ENCODE measurements around the gene CNPPD1.
A peak's percentile ranks its signal among the peaks of the same experiment; 100 is the strongest.

The CNPPD1 gene

DNA sequence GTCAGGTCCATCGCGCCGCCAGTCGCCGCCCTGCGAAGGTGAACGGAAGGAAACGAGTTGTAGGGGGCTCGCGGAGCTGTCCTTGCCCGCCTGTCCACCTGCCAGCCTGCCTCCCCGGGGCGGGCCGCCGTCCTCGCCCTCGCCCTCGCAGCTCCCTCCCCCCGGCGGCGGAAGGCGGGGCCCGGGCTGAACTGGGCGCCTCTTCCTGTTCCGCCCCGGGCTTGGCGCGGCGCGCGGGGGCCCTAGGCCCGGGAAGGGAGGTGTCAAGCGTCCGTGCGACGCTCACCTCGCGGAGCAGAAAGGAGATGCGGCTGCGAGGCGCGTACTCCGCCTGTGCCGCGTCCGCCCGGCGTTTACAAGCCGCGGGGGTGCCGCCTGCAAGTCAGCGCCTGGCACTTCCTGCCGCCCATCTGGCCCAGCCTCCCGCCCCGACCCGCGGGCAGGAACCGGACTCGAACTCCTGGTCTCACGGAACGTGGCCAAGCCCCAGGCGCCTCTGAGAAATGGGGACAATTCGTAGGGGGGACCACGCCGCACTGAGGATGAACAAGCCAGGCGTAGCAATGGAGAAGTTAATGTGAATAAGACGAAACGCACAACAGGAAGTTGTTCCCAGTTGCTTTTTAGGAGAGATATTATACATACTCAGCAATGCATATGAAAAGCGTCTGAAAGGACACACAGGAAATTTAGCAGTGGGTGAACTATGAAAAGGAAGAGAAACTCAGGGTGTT is at the start of gene CNPPD1:
CNPPD1 (minus strand) TSS at position 108 of the 734 bp plus-strand sequence; CDS start at position 11, 97 bp downstream.
- DNase-seq: peak; percentile 48 to 91

DNA sequence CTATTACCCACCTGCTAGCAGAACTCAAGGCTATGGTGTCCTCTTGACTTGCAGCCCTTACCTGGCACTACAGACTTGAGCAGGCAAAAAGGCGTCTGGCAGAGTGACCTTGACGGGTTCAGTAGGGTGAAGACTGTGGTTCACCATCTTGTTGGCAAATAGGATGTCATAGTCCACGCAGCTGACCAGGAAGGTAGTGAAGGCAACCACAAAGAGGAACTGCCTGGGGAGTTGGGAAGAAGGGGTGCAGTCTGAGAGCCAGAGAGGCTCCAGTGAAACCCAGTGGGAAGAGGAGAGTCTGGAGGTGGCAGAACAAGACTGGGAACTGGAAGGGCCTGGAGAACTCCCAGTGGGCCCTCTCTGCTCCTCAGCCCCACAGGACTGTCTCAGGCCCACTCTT is 48.6 kb upstream of the CNPPD1 start:
- DNase-seq: no peak

DNA sequence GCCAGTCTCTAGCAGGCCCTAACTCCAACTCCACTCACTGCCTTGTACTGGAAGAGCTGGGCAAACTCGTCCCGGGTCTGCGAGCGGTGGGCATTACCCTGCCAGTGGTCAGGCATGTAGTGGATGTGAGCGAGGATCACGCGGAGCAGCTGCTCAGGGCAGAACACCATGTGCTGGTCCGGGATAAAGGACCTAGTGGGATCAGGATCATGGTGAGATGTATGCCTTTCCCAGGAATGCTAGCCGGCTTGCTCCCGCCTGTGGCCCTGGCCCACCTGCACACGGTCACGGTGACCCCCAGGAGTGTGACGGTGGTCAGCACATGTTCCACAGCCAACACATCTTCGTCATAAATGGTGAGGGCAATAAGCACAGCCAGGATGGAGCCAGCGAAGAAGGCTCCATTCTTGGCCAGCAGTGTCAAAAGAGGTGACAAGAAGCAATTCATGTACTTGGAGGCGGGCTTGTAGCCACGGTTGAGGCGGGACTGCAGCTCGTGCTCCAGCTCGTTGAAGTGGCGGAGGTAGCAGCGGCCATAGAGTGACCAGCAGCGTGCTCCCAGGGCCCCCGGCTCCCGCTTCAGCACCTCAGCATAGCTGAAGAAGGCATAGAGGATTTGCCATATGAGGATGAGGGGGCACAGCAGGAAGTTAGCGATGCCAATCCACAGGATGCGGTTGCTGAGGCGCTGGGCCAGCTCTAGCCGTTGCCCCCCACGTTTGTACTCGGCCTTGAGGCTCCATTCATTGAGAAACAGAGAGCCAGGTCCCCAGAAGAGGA is 47.3 kb upstream of the CNPPD1 start:
- no peak for DNase-seq

DNA sequence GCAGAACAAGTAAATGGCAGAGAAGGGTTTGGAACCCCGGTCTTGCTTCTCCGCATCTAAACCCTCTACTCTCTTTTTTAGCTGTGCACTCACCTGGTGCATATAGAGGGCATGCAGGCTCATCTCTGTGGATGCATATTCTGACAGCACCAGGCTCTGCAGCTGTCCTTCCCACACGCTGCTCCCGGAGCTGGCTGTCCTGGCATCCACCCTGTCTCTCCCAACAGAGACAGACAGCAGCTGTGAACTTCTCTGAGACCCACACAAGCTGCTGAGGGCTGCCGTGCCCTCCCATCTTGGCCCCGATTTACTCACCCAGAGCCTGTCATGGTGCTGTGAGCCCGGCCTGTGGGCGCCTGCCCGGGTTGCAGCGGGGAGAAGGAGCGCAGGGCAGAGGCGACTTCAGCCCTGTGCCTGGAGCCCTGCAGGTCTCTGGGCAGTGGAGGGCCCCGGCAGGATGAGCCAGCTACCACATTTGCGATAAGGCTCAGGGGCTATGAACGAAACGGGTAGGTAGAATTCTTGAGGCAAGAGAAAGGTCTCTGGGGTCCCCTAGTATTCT is 45.3 kb upstream of the CNPPD1 start:
- DNase-seq: no peak

DNA sequence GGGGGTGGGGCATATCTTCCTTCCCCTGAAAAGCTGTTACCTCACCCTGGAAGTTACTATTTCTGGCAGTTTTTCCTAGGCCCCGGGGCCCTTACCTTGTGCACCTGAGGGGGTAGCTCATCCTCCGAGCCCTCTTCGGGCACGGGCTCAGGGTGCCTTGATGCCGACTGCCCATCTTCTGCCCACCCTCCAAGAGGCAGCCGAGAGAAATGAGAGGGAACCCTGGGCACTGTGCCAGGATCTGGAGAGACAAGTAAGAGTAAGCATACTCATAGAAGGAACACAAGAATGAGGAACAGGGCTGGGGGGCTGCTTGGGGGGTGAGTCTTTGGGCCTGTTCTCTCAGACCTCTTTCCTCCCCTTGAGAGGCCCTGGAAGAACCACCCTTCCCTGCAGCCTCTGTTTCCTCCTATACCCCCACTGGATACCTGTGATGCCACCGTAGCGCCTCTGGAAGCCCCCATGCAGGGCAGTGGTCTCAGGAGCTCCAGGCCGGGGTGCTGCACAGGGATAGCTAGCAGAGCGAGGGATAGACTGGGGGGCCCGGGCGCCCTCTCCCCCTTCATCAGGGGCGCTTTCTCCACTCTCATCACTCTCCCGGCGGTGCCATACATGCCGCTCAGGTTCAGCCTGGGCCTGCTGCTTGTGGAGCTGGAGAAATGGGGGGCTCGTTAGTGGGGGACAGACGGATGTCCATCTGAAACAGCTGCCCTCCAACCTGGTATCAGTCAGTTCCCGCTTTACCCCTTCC is 44.1 kb upstream of the CNPPD1 start:
- no peak for DNase-seq

DNA sequence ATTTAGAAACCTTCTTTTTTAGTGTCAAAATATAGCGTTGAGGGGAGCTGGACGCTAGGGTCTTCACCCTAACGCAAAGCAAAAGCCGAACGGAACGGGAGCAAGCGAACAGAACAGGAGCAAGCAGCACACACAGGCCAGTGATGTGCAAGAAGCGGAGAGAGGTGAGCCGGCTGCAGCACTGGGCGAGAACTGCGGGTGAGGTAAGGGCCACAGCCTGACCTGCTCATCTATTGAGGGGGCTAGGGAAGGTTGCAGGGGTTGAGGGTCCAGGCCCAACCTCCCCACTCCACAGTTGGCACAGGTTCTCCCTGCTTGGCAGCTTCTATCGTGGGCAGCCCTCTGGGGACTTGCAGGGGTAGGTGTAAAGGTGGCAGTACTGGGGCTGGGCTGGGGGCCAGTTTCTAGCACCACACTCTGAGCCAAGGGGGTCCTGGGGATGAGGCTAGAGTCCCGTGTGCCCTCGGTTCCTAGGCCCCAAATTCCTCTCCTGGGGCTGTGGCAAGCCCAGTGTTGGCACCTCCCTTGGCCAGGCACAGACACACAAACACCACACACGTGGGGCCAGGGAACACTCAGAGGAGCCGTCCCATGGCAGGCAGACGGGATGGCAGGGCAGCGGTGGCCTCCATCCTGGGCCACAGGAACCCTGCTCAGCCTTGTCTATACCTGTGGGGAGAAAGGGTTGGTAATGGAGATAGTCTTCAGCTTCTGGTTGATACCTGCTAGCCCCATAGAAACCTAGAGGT is 43.2 kb upstream of the CNPPD1 start:
- DNase-seq: no peak

DNA sequence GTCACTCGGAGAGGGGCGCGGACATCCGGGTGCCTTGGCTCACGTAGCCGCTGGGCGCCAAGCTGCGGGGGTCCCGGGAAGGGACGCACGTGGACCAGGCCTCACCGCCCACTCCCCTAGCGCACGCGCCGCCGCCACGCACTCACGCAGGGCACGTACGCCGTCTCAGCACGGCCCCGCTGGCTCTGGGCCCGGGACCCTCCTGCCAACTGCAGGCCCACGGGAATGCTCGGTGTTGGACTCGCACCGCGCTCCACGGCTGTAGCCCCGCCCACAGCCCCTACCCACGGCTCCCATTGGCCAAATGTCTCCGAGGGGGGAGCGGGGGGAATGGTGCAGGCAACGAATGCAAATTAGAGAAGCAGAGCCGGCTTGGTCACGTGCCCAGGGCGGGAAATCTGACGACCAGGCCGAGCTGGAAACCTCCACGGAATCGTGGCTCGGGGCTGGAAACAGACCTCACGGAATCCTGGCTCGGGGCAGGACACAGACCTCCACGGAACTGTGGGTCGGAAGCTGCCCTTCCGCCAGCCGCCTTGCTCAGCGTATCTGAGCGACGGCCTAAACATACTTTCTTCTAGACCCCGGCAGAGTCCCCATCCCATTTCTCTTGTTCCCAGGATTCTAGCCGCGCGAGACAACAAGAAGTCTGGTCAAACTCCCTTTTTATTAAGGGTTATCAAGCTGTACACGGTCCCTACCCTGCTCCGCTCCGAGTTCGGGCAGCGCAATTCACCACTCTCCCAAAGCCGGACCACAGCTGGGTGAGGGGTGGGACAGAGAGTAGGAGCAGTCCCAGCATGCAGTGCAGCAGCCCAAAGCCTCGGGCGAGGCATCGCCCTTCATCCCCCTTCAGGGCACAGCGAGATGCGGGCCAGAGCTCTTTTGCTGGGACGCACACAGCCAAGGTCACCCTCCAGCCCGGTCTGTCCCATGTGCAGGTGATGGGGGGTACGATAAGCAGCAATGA is 42.3 kb upstream of the CNPPD1 start, which contains the start of gene ABCB6:
ABCB6 (minus strand) TSS at position 227 of the 970 bp plus-strand sequence. CDS start 285 bp downstream, outside the sequence.
- peak; percentile 92 to 98 for DNase-seq

DNA sequence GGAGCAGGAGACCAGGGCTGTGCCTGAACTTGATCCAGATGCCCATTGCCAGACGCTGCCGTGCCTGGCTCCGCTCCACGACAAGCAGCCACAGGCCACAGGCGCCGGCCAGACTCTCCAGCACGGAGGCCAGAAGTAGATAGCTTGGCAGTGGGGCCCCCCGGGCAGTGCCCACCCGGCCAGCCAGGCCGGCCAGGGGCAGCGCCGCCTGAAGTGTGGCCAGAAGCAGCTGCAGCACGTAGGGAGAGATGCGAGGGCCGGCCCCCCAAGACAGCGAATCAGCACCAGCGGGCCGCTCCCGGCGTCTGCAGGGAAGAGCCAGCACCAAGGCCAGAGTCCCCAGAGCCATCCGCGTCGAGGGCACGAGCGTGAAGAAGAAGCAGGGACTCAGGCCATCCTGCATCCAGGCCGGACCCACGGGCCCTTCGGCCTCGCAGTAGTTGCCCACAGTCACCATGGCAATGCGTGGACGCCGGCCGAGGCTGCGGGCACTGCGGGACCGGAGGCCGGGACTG is 41.5 kb upstream of the CNPPD1 start:
- peak; percentile 66 to 78 for DNase-seq

DNA sequence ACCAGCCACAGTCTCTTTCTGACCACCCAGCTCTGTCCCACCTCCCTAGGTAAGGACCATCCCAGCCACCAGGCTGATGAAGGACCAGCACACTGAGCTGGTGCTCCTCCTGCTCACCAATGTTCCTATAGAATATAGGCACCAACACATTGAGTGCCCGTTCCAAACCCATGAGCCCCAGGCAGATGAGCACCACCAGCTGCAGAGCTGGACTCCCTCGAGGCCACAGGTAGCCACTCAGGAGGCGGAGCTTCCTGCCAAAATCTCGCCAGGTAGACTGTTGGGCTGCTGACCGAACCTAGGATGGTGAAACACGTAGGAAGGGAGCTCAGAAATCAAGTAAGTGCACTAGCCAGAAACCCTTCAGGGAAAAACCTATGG is 39.8 kb upstream of the CNPPD1 start:
- DNase-seq: no peak

DNA sequence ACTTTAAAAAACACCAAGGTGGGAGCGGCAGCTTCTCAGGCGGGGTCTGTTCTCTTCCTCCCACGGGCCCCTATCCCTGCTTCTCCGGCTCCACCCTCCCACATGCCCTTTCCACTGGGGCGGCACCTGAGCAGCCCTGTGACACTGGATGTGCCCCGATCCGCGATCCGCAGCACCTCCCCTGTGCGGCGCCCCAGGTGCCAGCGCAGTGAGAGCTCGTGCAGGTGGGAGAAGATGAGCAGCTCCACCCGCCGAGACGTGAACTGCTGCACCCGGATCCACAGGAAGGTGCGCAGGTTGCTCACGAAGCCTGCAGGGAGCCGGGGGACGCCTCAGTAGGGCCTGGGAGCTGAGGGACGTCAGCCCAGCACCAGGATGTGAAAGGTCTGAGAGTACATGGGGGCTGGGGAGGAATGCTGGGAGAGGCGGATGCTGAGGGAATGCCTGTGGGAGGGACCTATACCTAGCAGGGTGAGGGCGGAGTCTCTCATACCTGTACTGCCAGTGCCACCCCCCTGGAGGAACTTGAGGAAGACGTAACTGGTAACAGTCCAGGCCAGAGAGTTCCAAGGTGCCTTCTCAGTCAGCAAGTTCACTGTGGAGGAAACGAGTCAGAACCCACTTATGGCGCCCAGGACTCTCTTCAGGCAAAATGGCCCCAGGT is 39.3 kb upstream of the CNPPD1 start:
- no peak for DNase-seq

DNA sequence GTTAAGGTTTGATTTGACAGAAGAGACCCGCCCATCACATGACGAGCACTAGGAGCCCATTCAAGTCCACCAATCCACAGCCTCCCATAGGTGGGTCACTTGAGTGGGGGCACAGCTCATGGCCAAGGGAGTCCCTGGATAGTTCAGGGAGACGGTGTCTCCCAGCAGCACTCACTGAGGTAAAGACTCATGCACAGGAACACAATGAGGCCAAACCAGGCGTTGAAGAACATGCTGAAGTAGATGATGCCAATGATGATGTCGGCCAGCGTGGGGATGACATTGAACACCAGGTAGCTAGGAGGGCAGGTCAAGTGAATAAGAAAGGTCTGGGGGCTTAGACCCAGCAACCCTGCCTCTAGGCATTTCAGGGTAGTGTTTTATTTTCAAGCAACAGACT is 38.1 kb upstream of the CNPPD1 start:
- DNase-seq: no peak

DNA sequence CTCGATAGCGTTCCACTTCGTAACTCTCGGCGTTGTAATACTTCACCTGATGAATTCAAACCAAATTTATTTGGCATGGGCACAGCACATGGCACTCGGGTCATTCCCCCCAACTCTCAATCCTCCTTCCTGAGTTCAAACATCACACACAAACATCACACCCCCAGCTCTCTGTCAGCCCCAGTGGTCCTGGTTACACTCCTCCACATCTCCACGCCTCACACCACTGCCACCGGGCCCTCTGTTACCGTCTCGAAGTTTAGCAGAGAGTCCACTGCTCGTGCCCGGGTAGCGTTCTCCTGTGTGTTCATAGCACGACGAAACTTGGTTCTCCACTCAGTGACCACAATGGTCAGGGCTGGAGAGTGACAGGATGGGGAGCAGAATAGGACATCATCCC is 37.4 kb upstream of the CNPPD1 start:
- no peak for DNase-seq

DNA sequence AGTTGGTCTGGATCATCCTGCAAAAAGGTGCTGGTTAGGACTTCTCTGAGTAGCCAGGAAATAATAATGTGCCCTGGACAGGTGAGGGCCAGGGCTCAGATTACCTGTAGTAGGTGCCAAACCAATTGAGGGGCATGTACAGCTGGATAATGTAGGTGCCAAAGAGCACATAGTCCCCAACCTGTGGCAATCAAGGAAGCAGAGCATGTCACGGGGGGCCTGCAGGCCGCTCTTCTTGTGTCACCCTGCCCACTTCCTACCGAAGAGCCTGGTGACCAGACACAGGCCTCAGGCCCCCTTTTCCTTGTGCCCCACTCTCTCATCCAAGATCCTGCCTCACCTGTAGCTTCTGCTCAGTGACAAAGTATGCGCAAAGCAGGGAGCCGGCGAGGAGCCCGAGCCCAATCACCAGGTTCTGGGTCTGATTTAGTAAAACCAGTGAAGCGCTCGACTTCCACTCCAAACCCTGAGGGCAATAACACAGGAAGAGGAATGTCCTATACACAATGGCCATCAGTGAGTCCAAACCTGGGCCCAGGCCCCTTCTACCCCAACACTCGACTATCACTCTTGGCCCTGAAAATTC is 36.9 kb upstream of the CNPPD1 start:
- DNase-seq: no peak

DNA sequence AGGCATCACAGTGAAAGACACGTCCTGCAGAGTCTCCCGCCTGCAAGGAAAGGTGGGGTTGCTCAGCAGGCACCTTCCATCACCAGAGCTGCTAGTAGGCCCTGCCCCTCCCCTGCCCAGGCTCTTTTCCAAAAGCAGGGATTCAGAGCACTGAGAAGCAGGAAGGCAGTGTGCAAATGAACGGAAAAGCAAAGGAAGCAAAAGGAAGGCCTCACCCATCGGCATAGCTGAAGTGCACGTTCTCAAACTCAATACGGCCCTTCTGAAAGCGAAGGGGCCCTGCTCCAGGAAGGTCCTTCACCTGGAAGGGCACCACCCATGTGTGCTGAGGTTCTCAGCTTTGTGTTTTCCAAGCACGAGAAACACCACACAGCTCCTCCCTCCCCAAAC is 36.3 kb upstream of the CNPPD1 start:
- no peak for DNase-seq

DNA sequence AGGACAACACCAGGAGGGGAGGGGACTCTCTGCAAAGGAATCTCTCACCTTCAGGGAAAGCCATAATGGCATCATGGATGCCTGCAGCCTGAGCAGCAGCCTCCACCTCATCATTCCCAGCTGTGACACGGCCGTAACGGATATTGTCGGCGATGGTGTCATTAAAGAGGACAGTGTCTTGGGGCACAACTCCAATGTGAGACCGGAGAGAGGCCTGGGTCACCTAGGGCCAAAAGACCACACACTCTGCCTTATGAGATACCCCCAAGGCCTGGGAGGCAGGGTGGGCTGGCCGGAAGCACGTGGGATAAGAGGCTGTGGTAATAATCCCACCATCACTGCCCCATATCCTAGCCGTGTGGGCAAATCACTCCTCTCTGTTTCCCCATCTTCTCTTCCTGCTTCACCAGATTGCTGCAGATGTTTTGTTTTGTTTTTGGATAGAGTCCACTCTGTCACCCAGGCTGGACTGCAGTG is 34.2 kb upstream of the CNPPD1 start:
- no peak for DNase-seq

DNA sequence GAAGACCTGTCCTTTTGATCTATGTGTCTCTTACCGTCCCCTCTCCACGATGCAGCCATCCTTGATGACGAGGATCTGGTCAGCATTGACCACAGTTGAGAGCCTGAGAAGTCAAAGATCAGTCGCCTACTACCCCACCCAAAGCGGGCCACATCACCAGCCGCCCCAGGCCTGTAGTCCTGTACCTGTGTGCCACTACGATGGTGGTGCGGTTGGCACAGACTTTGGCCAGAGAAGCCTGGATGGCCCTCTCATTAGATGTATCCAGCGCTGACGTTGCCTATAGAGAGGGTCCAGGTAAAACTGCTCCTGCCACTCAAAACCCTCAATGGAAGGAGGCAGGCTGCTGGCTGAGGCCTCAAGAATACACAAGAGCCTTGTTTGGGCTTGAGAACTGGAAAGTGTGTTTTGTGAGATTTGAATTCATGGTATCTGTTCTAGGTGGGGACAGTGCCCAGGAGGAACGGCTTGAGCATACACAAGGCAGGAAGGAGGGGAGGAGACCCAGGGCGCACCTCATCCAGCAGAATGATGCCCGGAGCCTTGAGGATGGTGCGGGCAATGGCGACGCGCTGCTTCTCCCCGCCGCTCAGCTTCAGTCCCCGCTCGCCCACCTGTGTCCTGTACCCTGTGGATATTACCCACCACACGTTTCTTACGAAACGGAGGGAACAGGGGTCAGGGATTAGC is 33.6 kb upstream of the CNPPD1 start:
- no peak for DNase-seq

DNA sequence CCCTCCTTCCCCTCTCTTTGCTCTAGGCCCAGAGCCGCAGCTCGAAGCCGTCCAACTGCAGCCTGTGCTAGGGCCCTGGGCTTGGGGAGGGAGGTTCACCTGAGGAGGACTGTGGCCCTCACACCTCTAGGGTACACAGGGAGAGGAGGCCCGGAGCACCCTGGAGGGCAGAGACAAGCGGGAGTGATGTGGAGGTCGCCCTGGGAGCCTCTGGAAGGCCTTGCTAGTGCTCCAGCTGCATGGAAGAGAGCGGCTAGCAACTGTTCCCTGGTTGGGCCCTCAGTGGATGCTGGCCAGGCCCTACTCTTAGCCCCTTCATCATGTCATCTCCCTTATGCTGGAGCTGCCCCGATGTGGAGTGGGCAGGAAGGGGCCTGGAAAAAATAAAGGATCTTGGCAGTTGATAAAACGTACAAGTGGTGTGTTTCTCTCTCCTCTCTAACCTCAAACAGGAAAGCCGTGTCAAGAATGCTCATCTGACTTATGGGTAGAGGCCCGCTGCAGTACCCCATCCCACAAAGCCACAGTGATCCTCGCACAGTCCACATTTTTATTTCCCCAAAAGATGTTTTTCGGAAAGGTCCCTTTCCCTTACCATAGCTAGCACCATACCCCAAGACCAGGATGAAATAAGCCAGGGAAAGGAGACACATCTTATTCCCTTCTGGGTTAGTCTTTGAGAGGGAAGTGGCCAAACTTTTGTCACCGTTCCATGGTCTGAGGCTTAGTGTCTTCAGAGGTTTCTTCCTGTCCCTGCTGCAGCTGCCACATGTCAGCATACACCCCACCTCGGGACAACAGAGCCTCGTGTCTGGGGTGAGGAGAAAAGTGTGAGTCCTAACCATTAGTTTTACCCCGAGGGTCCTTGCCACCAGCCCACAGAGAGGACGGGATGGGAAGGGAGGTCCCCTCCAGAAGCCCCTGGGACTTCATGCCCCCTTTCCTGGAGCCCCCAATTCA is 32.8 kb upstream of the CNPPD1 start:
- DNase-seq: no peak
